GM21576 (cell line): ENCODE data around the gene SCN5A.

Experiments used
- ATAC-seq: cut with Tn5 transposase; IDR thresholded peaks from one replicate; pipeline ENCODE4 v1.9.1; 2021; ENCODE audit warnings: mild to moderate bottlenecking, moderate library complexity; ENCODE audit not compliant: unreplicated experiment

Gene SCN5A

GRCh38 chr3:38648024-38648658, 1.3 kb downstream of the SCN5A start:
- no peak for ATAC-seq

GRCh38 chr3:38647217-38647970, 2.1 kb downstream of the SCN5A start:
- ATAC-seq, result no peak

GRCh38 chr3:38646630-38647029, 2.9 kb downstream of the SCN5A start:
- no peak for ATAC-seq

- no peak for ATAC-seq
These were observed 3.4 kb downstream of the SCN5A start for GRCh38 chr3:38646062-38646461.

- ATAC-seq, result no peak
These were observed 3.9 kb downstream of the SCN5A start for GRCh38 chr3:38645601-38646000.

GRCh38 chr3:38645076-38645475, 4.4 kb downstream of the SCN5A start:
- ATAC-seq, result no peak

- no peak for ATAC-seq
These were observed 4.8 kb downstream of the SCN5A start for GRCh38 chr3:38644662-38645053.

GRCh38 chr3:38644016-38644661, 5.3 kb downstream of the SCN5A start:
- no peak for ATAC-seq

- no peak for ATAC-seq
These were observed 5.9 kb downstream of the SCN5A start for GRCh38 chr3:38643592-38643991.

- no peak for ATAC-seq
These were observed 6.4 kb downstream of the SCN5A start for GRCh38 chr3:38643090-38643489.

- no peak for ATAC-seq
These were observed 7.9 kb downstream of the SCN5A start for GRCh38 chr3:38641461-38642110.

GRCh38 chr3:38640661-38641452, 8.6 kb downstream of the SCN5A start:
- ATAC-seq, result no peak

- ATAC-seq, result no peak
These were observed 11.1 kb downstream of the SCN5A start for GRCh38 chr3:38638354-38638753.

- ATAC-seq, result no peak
These were observed 11.6 kb downstream of the SCN5A start for GRCh38 chr3:38637906-38638305.

GRCh38 chr3:38636881-38637280, 12.6 kb downstream of the SCN5A start:
- ATAC-seq, result no peak

- no peak for ATAC-seq
These were observed 13.0 kb downstream of the SCN5A start for GRCh38 chr3:38636464-38636863.

- ATAC-seq, result no peak
These were observed 15.4 kb downstream of the SCN5A start for GRCh38 chr3:38634111-38634510.

- ATAC-seq, result no peak
These were observed 16.5 kb downstream of the SCN5A start for GRCh38 chr3:38632989-38633388.

GRCh38 chr3:38630606-38631005, 18.9 kb downstream of the SCN5A start:
- ATAC-seq, result no peak

GRCh38 chr3:38630070-38630469, 19.4 kb downstream of the SCN5A start:
- ATAC-seq, result no peak

GRCh38 chr3:38628835-38629234, 20.7 kb downstream of the SCN5A start:
- no peak for ATAC-seq
